Sigmoid colon (tissue), 4 donors: ENCODE data around the gene ZBED4.

Experiments
- EP300 ChIP-seq, 4 donors: sonication (generic); formaldehyde crosslinking; IDR thresholded peaks; one replicate each; pipeline ENCODE4 v1.6.1; 2017; ENCODE audit warnings: antibody characterized with exemption in 4 of 4
- POLR2A ChIP-seq, 2 donors: fragments of 450-650 bp; IDR thresholded peaks; one replicate each; pipeline ENCODE4 v1.6.1; 2016; ENCODE audit warnings: antibody characterized with exemption in 2 of 2, mild to moderate bottlenecking in 2 of 2, moderate library complexity in 2 of 2
- TF ChIP-seq, protein P1 (sequence below), 4 experiments: fragments of 450-650 bp in 3 of 4; fragments of 200-600 bp in 1 of 4; IDR thresholded peaks; one replicate each; pipeline ENCODE4 v1.5.1; 2016 to 2019; ENCODE audit warnings: antibody characterized with exemption in 4 of 4, mild to moderate bottlenecking in 3 of 4, moderate library complexity in 2 of 4

DNA sequence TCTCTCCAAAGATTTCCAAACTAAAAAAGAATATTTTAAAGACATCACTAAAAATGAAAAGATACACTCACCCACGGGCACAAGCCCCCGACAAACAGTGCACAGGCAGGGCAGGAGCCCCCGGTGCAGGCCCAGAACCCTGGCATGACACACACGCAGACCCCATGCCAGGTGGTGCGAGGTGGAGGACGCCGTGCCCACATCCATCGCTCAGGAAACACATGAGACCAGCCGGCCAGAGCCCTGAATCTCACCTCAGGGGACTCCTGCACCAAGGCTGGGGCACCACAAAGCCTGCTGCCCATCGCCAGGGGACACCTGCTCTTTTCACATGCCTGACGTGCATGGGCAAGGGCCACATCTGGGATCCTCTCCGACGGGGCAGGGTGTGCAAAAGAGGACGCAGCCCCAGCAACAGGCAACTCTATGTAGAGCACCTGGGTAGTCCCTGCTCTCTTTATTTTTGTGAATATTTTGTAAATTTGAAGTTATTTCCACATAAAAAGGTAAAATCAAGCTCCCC lies 39.4 kb upstream of the ZBED4 start:
- TF ChIP-seq, protein P1, sequence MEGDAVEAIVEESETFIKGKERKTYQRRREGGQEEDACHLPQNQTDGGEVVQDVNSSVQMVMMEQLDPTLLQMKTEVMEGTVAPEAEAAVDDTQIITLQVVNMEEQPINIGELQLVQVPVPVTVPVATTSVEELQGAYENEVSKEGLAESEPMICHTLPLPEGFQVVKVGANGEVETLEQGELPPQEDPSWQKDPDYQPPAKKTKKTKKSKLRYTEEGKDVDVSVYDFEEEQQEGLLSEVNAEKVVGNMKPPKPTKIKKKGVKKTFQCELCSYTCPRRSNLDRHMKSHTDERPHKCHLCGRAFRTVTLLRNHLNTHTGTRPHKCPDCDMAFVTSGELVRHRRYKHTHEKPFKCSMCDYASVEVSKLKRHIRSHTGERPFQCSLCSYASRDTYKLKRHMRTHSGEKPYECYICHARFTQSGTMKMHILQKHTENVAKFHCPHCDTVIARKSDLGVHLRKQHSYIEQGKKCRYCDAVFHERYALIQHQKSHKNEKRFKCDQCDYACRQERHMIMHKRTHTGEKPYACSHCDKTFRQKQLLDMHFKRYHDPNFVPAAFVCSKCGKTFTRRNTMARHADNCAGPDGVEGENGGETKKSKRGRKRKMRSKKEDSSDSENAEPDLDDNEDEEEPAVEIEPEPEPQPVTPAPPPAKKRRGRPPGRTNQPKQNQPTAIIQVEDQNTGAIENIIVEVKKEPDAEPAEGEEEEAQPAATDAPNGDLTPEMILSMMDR (IDR thresholded peaks at IDR 0.05): no peak
- TF ChIP-seq POLR2A (IDR thresholded peaks at IDR 0.05) (no peak), EP300 (IDR thresholded peaks at IDR 0.05) (no peak)
